SK-N-SH (cell line): ENCODE measurements around the gene PTGFRN. TPM values are rescaled to one million over a fixed set of nuclear protein-coding genes. Genes with fewer than 3 reads are reported as not detected.

Experiments
- CTCF ChIA-PET: fragments of 300-600, 350-600 bp; formaldehyde crosslinking; extraction: SDS; loops from one replicate; lab custom pipeline; 2021; lab: Yijun Ruan, JAX
- POLR2A ChIA-PET: fragments of 350-600 bp; sonication (Branson Sonifier 250); formaldehyde crosslinking; extraction: SDS; loops from one replicate; lab custom pipeline; 2020; ENCODE audit warnings: antibody characterized with exemption, inconsistent platforms; lab: Yijun Ruan, JAX
- DNase-seq: peaks from one replicate; pipeline ENCODE4 v3.0.0; 2012
- H2AFZ ChIP-seq: fragments of 200-600 bp; sonication (generic); 2 replicates; pipeline ENCODE4 v1.8.1; 2016; ENCODE audit warnings: antibody characterized with exemption, mild to moderate bottlenecking, low read depth
- H3F3A ChIP-seq: fragments of 200-600 bp; sonication (generic); replicated peaks from 2 replicates; pipeline ENCODE3; 2016; ENCODE audit warnings: antibody characterized with exemption, mild to moderate bottlenecking; ENCODE audit not compliant: insufficient read depth
- H3K27ac ChIP-seq, 2 experiments: fragments of 200-500 bp in 1 of 2; fragments of 200-600 bp in 1 of 2; sonication (Bioruptor generic) in 1 of 2; sonication (generic), shearing (Covaris generic) in 1 of 2; 2 replicates each; pipeline versions ENCODE4 v1.5.1 to v1.6.1; 2014 to 2016; ENCODE audit warnings: low read depth in 2 of 2, inconsistent platforms in 1 of 2, low read length in 1 of 2, mild to moderate bottlenecking in 1 of 2, mixed read lengths in 1 of 2
- H3K27me3 ChIP-seq: fragments of 200-600 bp; sonication (generic), shearing (Covaris generic); 2 replicates; pipeline ENCODE4 v1.6.1; 2016; ENCODE audit warnings: mixed run types; ENCODE audit not compliant: insufficient read depth
- H3K36me3 ChIP-seq, 2 experiments: fragments of 200-500 bp in 1 of 2; fragments of 200-600 bp in 1 of 2; sonication (Bioruptor generic) in 1 of 2; sonication (generic) in 1 of 2; replicated peaks in 1 of 2; 2 replicates each; pipeline versions ENCODE3 to v1.5.1; 2014 to 2016; ENCODE audit warnings: low read length in 1 of 2, mild to moderate bottlenecking in 1 of 2; ENCODE audit not compliant: insufficient read depth in 2 of 2, control insufficient read depth in 1 of 2
- H3K4me1 ChIP-seq, 2 experiments: fragments of 200-500 bp in 1 of 2; fragments of 200-600 bp in 1 of 2; sonication (Bioruptor generic) in 1 of 2; sonication (generic), shearing (Covaris generic) in 1 of 2; 2 replicates each; pipeline versions ENCODE4 v1.5.1 to v1.6.1; 2014 to 2016; ENCODE audit warnings: low read depth in 1 of 2, low read length in 1 of 2, mixed run types in 1 of 2; ENCODE audit not compliant: insufficient read depth in 2 of 2, control insufficient read depth in 1 of 2
- H3K4me2 ChIP-seq: fragments of 200-600 bp; sonication (generic), shearing (Covaris generic); 2 replicates; pipeline ENCODE4 v1.6.1; 2017; ENCODE audit warnings: mixed run types
- H3K4me3 ChIP-seq, 2 experiments: fragments of 200-500 bp in 1 of 2; fragments of 200-600 bp in 1 of 2; sonication (Bioruptor generic) in 1 of 2; sonication (generic), shearing (Covaris generic) in 1 of 2; 2 replicates each; pipeline versions ENCODE4 v1.5.1 to v1.8.1; 2014 to 2016; ENCODE audit warnings: low read depth in 2 of 2, inconsistent platforms in 1 of 2, low read length in 1 of 2, mild to moderate bottlenecking in 1 of 2, mixed read lengths in 1 of 2, moderate library complexity in 1 of 2
- H3K79me2 ChIP-seq: fragments of 200-600 bp; sonication (generic); 2 replicates; pipeline ENCODE4 v1.8.1; 2017; ENCODE audit warnings: mild to moderate bottlenecking; ENCODE audit not compliant: insufficient read depth
- H3K9ac ChIP-seq: fragments of 200-600 bp; sonication (generic); 2 replicates; pipeline ENCODE4 v1.6.1; 2017; ENCODE audit warnings: mixed run types
- H3K9me2 ChIP-seq: fragments of 200-600 bp; sonication (generic); 2 replicates; pipeline ENCODE4 v1.6.1; 2017; ENCODE audit warnings: mixed run types
- H3K9me3 ChIP-seq: fragments of 200-600 bp; sonication (generic); 2 replicates; pipeline ENCODE4 v1.6.1; 2017; ENCODE audit warnings: mixed run types, mild to moderate bottlenecking, moderate library complexity
- H4K20me1 ChIP-seq: fragments of 200-600 bp; sonication (generic); 2 replicates; pipeline ENCODE4 v1.6.1; 2017; ENCODE audit warnings: mild to moderate bottlenecking, mixed run types; ENCODE audit not compliant: insufficient read depth
- CHD2 ChIP-seq: fragments of 150-350 bp; IDR thresholded peaks from 2 replicates; pipeline ENCODE4 v1.6.1; 2018; ENCODE audit warnings: low read length; ENCODE audit not compliant: partially characterized antibody
- CTCF ChIP-seq: fragments of 200-600 bp; sonication (generic); IDR thresholded peaks from 2 replicates; pipeline ENCODE4 v1.6.1; 2017; ENCODE audit warnings: antibody characterized with exemption, mild to moderate bottlenecking, moderate library complexity
- EP300 ChIP-seq, 2 experiments: IDR thresholded peaks; 2 replicates each; pipeline versions ENCODE4 v1.4.0 to v1.6.1; 2012; ENCODE audit warnings: borderline replicate concordance in 1 of 2, low read depth in 1 of 2, low read length in 1 of 2
- MEF2A ChIP-seq: IDR thresholded peaks from 2 replicates; pipeline ENCODE4 v1.4.0; 2012; ENCODE audit warnings: low read depth, borderline replicate concordance
- RAD21 ChIP-seq: IDR thresholded peaks from 2 replicates; pipeline ENCODE4 v1.6.1; 2012; ENCODE audit warnings: mild to moderate bottlenecking, low read length
- SMC3 ChIP-seq: IDR thresholded peaks from 2 replicates; pipeline ENCODE4 v1.6.1; 2012; ENCODE audit warnings: low read depth, low read length, improper control_type of control experiment
- TAF1 ChIP-seq: IDR thresholded peaks from 2 replicates; pipeline ENCODE4 v1.6.1; 2012; ENCODE audit warnings: low read depth, mild to moderate bottlenecking, low read length, moderate library complexity, borderline replicate concordance
- TEAD4 ChIP-seq: IDR thresholded peaks from 2 replicates; pipeline ENCODE4 v1.4.0; 2012; ENCODE audit warnings: mild to moderate bottlenecking, borderline replicate concordance; ENCODE audit not compliant: insufficient read depth
- USF1 ChIP-seq: IDR thresholded peaks from 2 replicates; pipeline ENCODE4 v1.4.0; 2012; ENCODE audit warnings: low read depth, borderline replicate concordance
- YY1 ChIP-seq: IDR thresholded peaks from 2 replicates; pipeline ENCODE4 v1.4.0; 2012; ENCODE audit warnings: low read depth, mild to moderate bottlenecking
- WGBS: methylation state at CpG from one replicate; pipeline ENCODE4 v1.1.6; 2017; ENCODE audit warnings: low lambda C conversion rate; 5-methylcytosine and 5-hydroxymethylcytosine counted together
- polyA plus RNA-seq, 3 experiments: library from polyadenylated mRNA; depleted of rRNA; stranded (reverse); fragments of >200 nt; gene quantifications; 2 replicates each; pipeline ENCODE4 v1.2.3, GENCODE V29; 2012

PTGFRN gene
- polyA plus RNA-seq, 1 of the 3 experiments (the other 2 are of a cell fraction) = 22.4 TPM

GRCh38 chr1:116908266-116908665 lies 1.4 kb upstream of the PTGFRN start:
- H3K36me3 ChIP-seq = no peaks in the 10 kb centered on the region
- no peak overlapping the region for H3K27ac ChIP-seq
- no peak overlapping the region for H3K4me2 ChIP-seq
- no peak for DNase-seq
- H3K9me3 ChIP-seq = no peaks in the 10 kb centered on the region
- POLR2A ChIA-PET = no interaction called here
- 92% methylated on average over 9 of the region's 9 CpGs for WGBS
- no peak for TF ChIP-seq MEF2A
- TF ChIP-seq SMC3 = no peak
- no peak for TF ChIP-seq TAF1
- no peak for TF ChIP-seq TEAD4
- no peaks in the 10 kb centered on the region for H4K20me1 ChIP-seq
- no peak overlapping the region for H3K4me3 ChIP-seq
- H3K4me1 ChIP-seq = peaks cover 0 to 27% of the 10 kb centered on the region in 2 experiments; a peak in 2 of 4 replicates
- no peak overlapping the region for H2AFZ ChIP-seq
- no peak overlapping the region for H3K9ac ChIP-seq
- no peaks in the 10 kb centered on the region for H3K79me2 ChIP-seq
- H3K9me2 ChIP-seq = no peaks in the 10 kb centered on the region
- no peaks in the 10 kb centered on the region for H3F3A ChIP-seq
- no peaks in the 10 kb centered on the region for H3K27me3 ChIP-seq
- CTCF ChIA-PET = interaction anchor here (1.2 kb wide), 1 partner anchor 18 kb away, joined by 3 read pairs; no protein-coding TSS in a partner anchor

DNA sequence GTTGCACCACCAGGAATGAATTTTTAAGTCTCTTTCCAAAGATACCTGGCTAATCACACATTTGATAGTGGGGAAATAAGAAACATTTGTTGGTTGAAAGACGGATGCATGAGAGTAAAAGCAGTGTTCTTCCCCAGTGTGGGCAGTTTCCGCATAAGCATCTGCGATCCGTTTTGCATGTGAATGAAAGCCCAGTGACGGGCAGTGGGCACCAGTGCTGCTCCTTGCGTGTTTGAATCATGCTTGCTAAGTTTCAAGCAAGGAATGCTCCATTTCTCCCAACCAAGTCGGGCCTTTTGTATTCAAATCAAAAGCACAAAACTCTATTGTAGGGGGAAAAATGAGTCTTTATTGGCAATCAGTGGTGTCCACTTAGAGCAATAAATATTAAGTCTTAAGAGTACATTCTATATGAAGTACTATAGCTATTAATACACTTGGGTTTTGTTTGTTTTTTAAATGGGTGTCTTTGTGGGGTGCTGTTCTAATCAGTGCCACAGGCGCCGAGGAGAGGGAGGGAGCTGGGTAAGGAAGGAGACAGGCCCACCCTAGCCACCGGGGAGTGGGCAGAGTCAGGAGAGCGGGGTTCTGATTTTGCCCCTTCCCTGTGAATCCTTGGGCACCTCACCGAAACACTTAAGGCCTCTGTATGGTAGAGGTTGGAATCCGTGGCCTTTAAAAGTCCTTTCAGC lies 750 bp upstream of the PTGFRN start:
- no peak overlapping the region for H3K27ac ChIP-seq
- peak overlapping the region; percentile 65; the same call in 1 of the 2 replicates for H3K9ac ChIP-seq
- H3K4me1 ChIP-seq = peaks cover 0 to 28% of the 10 kb centered on the region in 2 experiments; a peak in 2 of 4 replicates
- TF ChIP-seq TEAD4 (no peak), SMC3 (no peak), MEF2A (no peak), RAD21 (no peak), EP300 (IDR thresholded peaks at IDR 0.05; ENCODE audit: borderline replicate concordance in 1 of 2, low read depth in 1 of 2, low read length in 1 of 2) (no peak), CTCF (no peak), YY1 (no peak), USF1 (no peak), CHD2 (no peak)
- H3F3A ChIP-seq = no peaks in the 10 kb centered on the region
- H4K20me1 ChIP-seq = no peaks in the 10 kb centered on the region
- no peaks in the 10 kb centered on the region for H3K79me2 ChIP-seq
- peak; percentile 25 for DNase-seq
- peak overlapping the region; percentile 86 for H3K4me2 ChIP-seq
- ChIA-PET POLR2A (no interaction called here), CTCF (interaction anchor here (1.0 to 1.6 kb wide), 4 partner anchors 19 to 172 kb away, joined by 3 to 5 read pairs (median 4); no protein-coding TSS in a partner anchor)
- H2AFZ ChIP-seq = peak overlapping the region; percentile 91
- WGBS = 92% methylated on average over 13 of the region's 13 CpGs
- H3K9me2 ChIP-seq = no peaks in the 10 kb centered on the region
- H3K9me3 ChIP-seq = no peaks in the 10 kb centered on the region
- H3K36me3 ChIP-seq = no peaks in the 10 kb centered on the region
- H3K4me3 ChIP-seq = peak overlapping the region; percentile 68
- no peaks in the 10 kb centered on the region for H3K27me3 ChIP-seq
